Inflammatory macrophage treated with lipopolysaccharide for 4 hours (primary cell): ENCODE measurements around the gene ME3.

ENCODE experiments used
- DNase-seq: peaks from one replicate; pipeline ENCODE4 v3.0.0-alpha.2; 2020

ME3 gene

GRCh38 chr11:86482692-86483091 lies 189.7 kb downstream of the ME3 start:
- no peak for DNase-seq

- no peak for DNase-seq
Observed at GRCh38 chr11:86481399-86481798, 191.0 kb downstream of the ME3 start.

- no peak for DNase-seq
Observed at GRCh38 chr11:86478348-86478747, 194.1 kb downstream of the ME3 start.

- no peak for DNase-seq
Observed at GRCh38 chr11:86477495-86478155, 194.8 kb downstream of the ME3 start.

- no peak for DNase-seq
Observed at GRCh38 chr11:86476109-86476861, 196.1 kb downstream of the ME3 start.

GRCh38 chr11:86475027-86475426 lies 197.4 kb downstream of the ME3 start:
- no peak for DNase-seq

- no peak for DNase-seq
Observed at GRCh38 chr11:86473991-86474833, 198.2 kb downstream of the ME3 start.

GRCh38 chr11:86469491-86470388 lies 202.7 kb downstream of the ME3 start:
- no peak for DNase-seq

- DNase-seq: no peak
Observed at GRCh38 chr11:86468169-86468568, 204.2 kb downstream of the ME3 start.

GRCh38 chr11:86464509-86465221 lies 207.8 kb downstream of the ME3 start:
- no peak for DNase-seq

GRCh38 chr11:86463955-86464354 lies 208.5 kb downstream of the ME3 start:
- no peak for DNase-seq

GRCh38 chr11:86463120-86463519 lies 209.3 kb downstream of the ME3 start:
- DNase-seq: no peak

GRCh38 chr11:86461892-86462291 lies 210.5 kb downstream of the ME3 start:
- no peak for DNase-seq

- peak; percentile 22 for DNase-seq
Observed at GRCh38 chr11:86460461-86461385, 211.7 kb downstream of the ME3 start.

- no peak for DNase-seq
Observed at GRCh38 chr11:86459682-86460460, 212.5 kb downstream of the ME3 start.

GRCh38 chr11:86459002-86459385 lies 213.4 kb downstream of the ME3 start:
- DNase-seq: no peak

- DNase-seq: no peak
Observed at GRCh38 chr11:86458294-86459001, 214.0 kb downstream of the ME3 start.

GRCh38 chr11:86456075-86456939 lies 216.1 kb downstream of the ME3 start:
- peak; percentile 75 for DNase-seq
